HepG2 (cell line): ENCODE measurements around the gene PIEZO2. TPM values are rescaled to one million over a fixed set of nuclear protein-coding genes. Genes with fewer than 3 reads are reported as not detected.

Experiments used
- EP300 ChIP-seq, 3 experiments: sonication (generic) in 1 of 3; formaldehyde crosslinking in 1 of 3; IDR thresholded peaks; 2 replicates each; pipeline versions ENCODE4 v1.5.1 to v1.6.1; 2011 to 2020; ENCODE audit warnings: low read depth in 2 of 3, low read length in 2 of 3, borderline replicate concordance in 1 of 3, improper control_type of control experiment in 1 of 3, mild to moderate bottlenecking in 1 of 3, missing genetic modification reagents in 1 of 3, moderate library complexity in 1 of 3
- GTF3A ChIP-seq: sonication (generic); formaldehyde crosslinking; conservative IDR thresholded peaks from 2 replicates; pipeline ENCODE4 v1.4.0; 2020; ENCODE audit warnings: mild to moderate bottlenecking, missing genetic modification reagents
- MLLT10 ChIP-seq: sonication (generic); formaldehyde crosslinking; IDR thresholded peaks from 2 replicates; pipeline ENCODE4 v1.4.0; 2020; ENCODE audit warnings: missing genetic modification reagents
- MTA3 ChIP-seq: sonication (generic); formaldehyde crosslinking; IDR thresholded peaks from 2 replicates; pipeline ENCODE4 v1.4.0; 2020; ENCODE audit warnings: missing genetic modification reagents
- MXD4 ChIP-seq: IDR thresholded peaks from 2 replicates; pipeline ENCODE4 v1.6.1; 2016; ENCODE audit warnings: mild to moderate bottlenecking, missing biosample characterization, missing genetic modification reagents
- PCBP2 ChIP-seq: fragments of 200-400 bp; formaldehyde crosslinking; optimal IDR thresholded peaks from 2 replicates; pipeline ENCODE3; 2018; ENCODE audit warnings: low read length, low read depth; ENCODE audit not compliant: poor library complexity, severe bottlenecking
- POLR2AphosphoS5 ChIP-seq: IDR thresholded peaks from 2 replicates; pipeline ENCODE4 v1.6.1; 2012; ENCODE audit warnings: low read depth, low read length
- POLR2G ChIP-seq: fragments of 200-400 bp; formaldehyde crosslinking; IDR thresholded peaks from 2 replicates; pipeline ENCODE4 v1.6.1; 2018; ENCODE audit warnings: mild to moderate bottlenecking, low read depth, low read length, moderate library complexity
- SNRNP70 ChIP-seq: fragments of 200-400 bp; formaldehyde crosslinking; IDR thresholded peaks from 2 replicates; pipeline ENCODE4 v1.6.1; 2017; ENCODE audit warnings: mild to moderate bottlenecking, low read depth, low read length, moderate library complexity
- SP2 ChIP-seq: sonication (generic); formaldehyde crosslinking; IDR thresholded peaks from 2 replicates; pipeline ENCODE4 v1.5.1; 2020; ENCODE audit warnings: mild to moderate bottlenecking, missing genetic modification reagents
- WIZ ChIP-seq: sonication (generic); formaldehyde crosslinking; IDR thresholded peaks from 2 replicates; pipeline ENCODE4 v1.5.1; 2020; ENCODE audit warnings: mild to moderate bottlenecking, missing genetic modification reagents
- ZBTB7B ChIP-seq: sonication (generic); formaldehyde crosslinking; IDR thresholded peaks from 2 replicates; pipeline ENCODE4 v1.4.0; 2020; ENCODE audit warnings: missing genetic modification reagents
- ZNF225 ChIP-seq: sonication (generic); formaldehyde crosslinking; IDR thresholded peaks from 2 replicates; pipeline ENCODE4 v1.4.0; 2020; ENCODE audit warnings: mild to moderate bottlenecking, missing genetic modification reagents
- ZNF263 ChIP-seq: sonication (generic); formaldehyde crosslinking; IDR thresholded peaks from 2 replicates; pipeline ENCODE4 v1.4.0; 2020; ENCODE audit warnings: missing genetic modification reagents
- ZNF282 ChIP-seq: fragments of 450-650 bp; IDR thresholded peaks from 2 replicates; pipeline ENCODE4 v1.6.1; 2018; ENCODE audit not compliant: partially characterized antibody
- ZNF292 ChIP-seq: sonication (generic); formaldehyde crosslinking; IDR thresholded peaks from 2 replicates; pipeline ENCODE4 v1.8.1; 2022; ENCODE audit warnings: mild to moderate bottlenecking, low read depth, missing genetic modification reagents, borderline replicate concordance
- ZNF383 ChIP-seq: sonication (generic); formaldehyde crosslinking; IDR thresholded peaks from 2 replicates; pipeline ENCODE4 v1.4.0; 2020; ENCODE audit warnings: missing genetic modification reagents, mild to moderate bottlenecking, borderline replicate concordance
- ZNF607 ChIP-seq: sonication (generic); formaldehyde crosslinking; IDR thresholded peaks from 2 replicates; pipeline ENCODE4 v1.5.1; 2020; ENCODE audit warnings: missing genetic modification reagents, mild to moderate bottlenecking, borderline replicate concordance
- ZNF768 ChIP-seq: sonication (generic); formaldehyde crosslinking; IDR thresholded peaks from 2 replicates; pipeline ENCODE4 v1.4.0; 2020; ENCODE audit warnings: missing genetic modification reagents
- polyA plus RNA-seq, 8 experiments: library from polyadenylated mRNA; depleted of rRNA in 3 of 8; stranded (reverse) in 7 of 8; unstranded in 1 of 8; fragments of >200 nt; fragmentation: Illumina TruSeq in 4 of 8; extraction: Trizol in 4 of 8; gene quantifications; 2 replicates each; pipeline versions ENCODE4 v1.2.1 to v1.2.3, GENCODE V29; 2011 to 2016; ENCODE audit warnings: low read depth in 4 of 8, missing spikeins in 1 of 8, mixed read lengths in 1 of 8; ENCODE audit not compliant: insufficient read depth in 1 of 8
- total RNA-seq, 5 experiments: library from RNA; depleted of rRNA; stranded (reverse); fragments of >200 nt; fragmentation: Illumina TruSeq; extraction: Trizol; gene quantifications; 2 replicates each; pipeline ENCODE4 v1.2.3, GENCODE V29; 2016; ENCODE audit warnings: low read depth in 1 of 5
- TF ChIP-seq, protein P1 (sequence below): sonication (generic); formaldehyde crosslinking; conservative IDR thresholded peaks from 2 replicates; pipeline ENCODE4 v1.4.0; 2020; ENCODE audit warnings: missing genetic modification reagents
- TF ChIP-seq, protein P2 (sequence below): sonication (generic); formaldehyde crosslinking; IDR thresholded peaks from 2 replicates; pipeline ENCODE4 v1.8.0; 2022; ENCODE audit warnings: mild to moderate bottlenecking, missing genetic modification reagents, moderate library complexity
- TF ChIP-seq, protein P3 (sequence below): sonication (generic); formaldehyde crosslinking; IDR thresholded peaks from 2 replicates; pipeline ENCODE4 v1.8.1; 2023; ENCODE audit warnings: mild to moderate bottlenecking, missing genetic modification reagents, borderline replicate concordance
- TF ChIP-seq, protein P4 (sequence below), 2 experiments: sonication (generic) in 1 of 2; formaldehyde crosslinking in 1 of 2; IDR thresholded peaks; 2 replicates each; pipeline versions ENCODE4 v1.4.0 to v1.6.1; 2016 to 2020; ENCODE audit warnings: borderline replicate concordance in 1 of 2, low read depth in 1 of 2, mild to moderate bottlenecking in 1 of 2, missing genetic modification reagents in 1 of 2

Gene PIEZO2
- total and polyA plus RNA-seq, 2 of the 13 experiments (the other 11 are each of a cell fraction or from before 2014, with no cell fraction given), result 15.2 to 27.2 TPM

DNA sequence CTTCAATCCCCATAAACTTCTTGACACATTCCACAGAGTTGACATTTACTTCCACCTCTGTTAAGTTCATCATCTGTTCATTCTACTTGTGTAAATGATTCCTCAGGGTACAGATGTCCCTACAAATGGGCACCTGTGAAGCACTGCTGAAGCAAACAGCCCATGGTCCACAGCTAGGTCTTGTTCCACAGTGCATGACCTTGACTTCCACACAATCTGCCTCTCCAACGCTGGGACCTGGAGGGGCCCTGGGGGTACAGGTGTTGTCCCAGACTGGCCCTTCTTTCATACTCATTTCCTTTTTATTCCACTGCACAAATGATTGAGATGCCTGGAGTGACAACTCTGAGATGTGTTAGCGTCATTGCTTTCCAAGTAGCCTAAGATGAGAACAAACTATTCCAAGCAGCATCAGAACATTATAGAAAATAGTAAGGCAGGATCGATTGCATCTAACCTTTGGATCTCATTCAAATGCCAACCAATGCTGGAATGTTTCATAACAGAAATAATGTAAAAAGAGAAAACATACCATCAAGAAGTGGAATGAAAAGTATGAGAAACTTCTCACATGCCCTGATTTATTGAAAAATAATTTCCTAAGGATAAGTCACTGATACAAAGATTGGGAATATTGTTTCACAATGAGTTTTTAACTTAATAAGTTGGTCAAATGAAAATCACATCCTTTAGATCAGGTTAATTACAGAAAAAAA lies 31.2 kb downstream of the PIEZO2 start (continued):
- TF ChIP-seq, protein P1, sequence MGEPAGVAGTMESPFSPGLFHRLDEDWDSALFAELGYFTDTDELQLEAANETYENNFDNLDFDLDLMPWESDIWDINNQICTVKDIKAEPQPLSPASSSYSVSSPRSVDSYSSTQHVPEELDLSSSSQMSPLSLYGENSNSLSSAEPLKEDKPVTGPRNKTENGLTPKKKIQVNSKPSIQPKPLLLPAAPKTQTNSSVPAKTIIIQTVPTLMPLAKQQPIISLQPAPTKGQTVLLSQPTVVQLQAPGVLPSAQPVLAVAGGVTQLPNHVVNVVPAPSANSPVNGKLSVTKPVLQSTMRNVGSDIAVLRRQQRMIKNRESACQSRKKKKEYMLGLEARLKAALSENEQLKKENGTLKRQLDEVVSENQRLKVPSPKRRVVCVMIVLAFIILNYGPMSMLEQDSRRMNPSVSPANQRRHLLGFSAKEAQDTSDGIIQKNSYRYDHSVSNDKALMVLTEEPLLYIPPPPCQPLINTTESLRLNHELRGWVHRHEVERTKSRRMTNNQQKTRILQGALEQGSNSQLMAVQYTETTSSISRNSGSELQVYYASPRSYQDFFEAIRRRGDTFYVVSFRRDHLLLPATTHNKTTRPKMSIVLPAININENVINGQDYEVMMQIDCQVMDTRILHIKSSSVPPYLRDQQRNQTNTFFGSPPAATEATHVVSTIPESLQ (CRISPR knock-in tag), result no peak
- TF ChIP-seq ZNF263 (no peak), EP300 (IDR thresholded peaks at IDR 0.05; ENCODE audit: low read depth in 2 of 2, low read length in 2 of 2) (peak in 1 of 2 experiments; percentile 43; a peak in 1 of 4 replicates), EP300 (CRISPR knock-in tag; IDR thresholded peaks at IDR 0.05; ENCODE audit: borderline replicate concordance) (0 out of 2 replicates have a peak, but pooled peaks have one; percentile 29), ZNF292 (CRISPR knock-in tag) (peak; percentile 47; the same call in 1 of the 2 replicates), ZNF225 (CRISPR knock-in tag) (no peak), ZBTB7B (CRISPR knock-in tag) (peak; percentile 66; the same call in 1 of the 2 replicates), SP2 (CRISPR knock-in tag) (no peak), WIZ (CRISPR knock-in tag) (no peak), ZNF383 (CRISPR knock-in tag) (no peak), MXD4 (no peak), ZNF282 (no peak), SNRNP70 (no peak), POLR2AphosphoS5 (no peak), ZNF768 (no peak), MLLT10 (no peak), GTF3A (CRISPR knock-in tag) (no peak), POLR2G (no peak), ZNF607 (no peak), MTA3 (CRISPR knock-in tag) (no peak), PCBP2 (no peak)
- TF ChIP-seq, protein P2, sequence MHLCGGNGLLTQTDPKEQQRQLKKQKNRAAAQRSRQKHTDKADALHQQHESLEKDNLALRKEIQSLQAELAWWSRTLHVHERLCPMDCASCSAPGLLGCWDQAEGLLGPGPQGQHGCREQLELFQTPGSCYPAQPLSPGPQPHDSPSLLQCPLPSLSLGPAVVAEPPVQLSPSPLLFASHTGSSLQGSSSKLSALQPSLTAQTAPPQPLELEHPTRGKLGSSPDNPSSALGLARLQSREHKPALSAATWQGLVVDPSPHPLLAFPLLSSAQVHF (CRISPR knock-in tag), result no peak
- TF ChIP-seq, protein P3, sequence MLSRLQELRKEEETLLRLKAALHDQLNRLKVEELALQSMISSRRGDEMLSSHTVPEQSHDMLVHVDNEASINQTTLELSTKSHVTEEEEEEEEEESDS, result no peak
- TF ChIP-seq, protein P4, sequence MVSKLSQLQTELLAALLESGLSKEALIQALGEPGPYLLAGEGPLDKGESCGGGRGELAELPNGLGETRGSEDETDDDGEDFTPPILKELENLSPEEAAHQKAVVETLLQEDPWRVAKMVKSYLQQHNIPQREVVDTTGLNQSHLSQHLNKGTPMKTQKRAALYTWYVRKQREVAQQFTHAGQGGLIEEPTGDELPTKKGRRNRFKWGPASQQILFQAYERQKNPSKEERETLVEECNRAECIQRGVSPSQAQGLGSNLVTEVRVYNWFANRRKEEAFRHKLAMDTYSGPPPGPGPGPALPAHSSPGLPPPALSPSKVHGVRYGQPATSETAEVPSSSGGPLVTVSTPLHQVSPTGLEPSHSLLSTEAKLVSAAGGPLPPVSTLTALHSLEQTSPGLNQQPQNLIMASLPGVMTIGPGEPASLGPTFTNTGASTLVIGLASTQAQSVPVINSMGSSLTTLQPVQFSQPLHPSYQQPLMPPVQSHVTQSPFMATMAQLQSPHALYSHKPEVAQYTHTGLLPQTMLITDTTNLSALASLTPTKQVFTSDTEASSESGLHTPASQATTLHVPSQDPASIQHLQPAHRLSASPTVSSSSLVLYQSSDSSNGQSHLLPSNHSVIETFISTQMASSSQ (IDR thresholded peaks at IDR 0.05; ENCODE audit: low read depth), result no peak
- TF ChIP-seq, protein P4 (CRISPR knock-in tag; IDR thresholded peaks at IDR 0.05; ENCODE audit: borderline replicate concordance), result peak; percentile 48; the same call in 1 of the 2 replicates
